ENCODE data around the gene CNTF. TPM values are rescaled to one million over a fixed set of nuclear protein-coding genes. Genes with fewer than 3 reads are reported as not detected.

Gene CNTF
- total and polyA plus RNA-seq, 2 experiments from 2014 or later: 0.24 to 1.8 TPM

DNA sequence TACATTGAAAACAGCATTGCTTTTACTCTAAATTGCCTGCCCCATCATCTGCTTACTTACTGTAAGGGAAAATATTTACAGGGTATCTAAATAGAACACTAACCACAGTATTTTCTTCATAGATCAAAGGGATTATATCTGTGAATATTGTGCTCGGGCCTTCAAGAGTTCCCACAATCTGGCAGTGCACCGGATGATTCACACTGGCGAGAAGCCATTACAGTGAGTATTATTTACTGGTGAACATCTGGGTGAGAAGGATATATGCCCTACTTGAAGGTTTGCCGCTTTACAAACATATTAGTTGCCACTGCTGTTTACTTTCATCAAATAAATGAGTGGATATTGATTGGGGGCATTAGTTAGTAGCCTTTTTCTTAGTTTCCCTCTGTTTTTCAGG is 5.9 kb upstream of the CNTF start:
- H2AFZ ChIP-seq: no peak overlapping the region
- H3K79me2 ChIP-seq (replicated peaks; ENCODE audit: insufficient read depth): no peaks in the 10 kb centered on the region; the same call in 1 of the 2 replicates
- TF ChIP-seq, protein P1, sequence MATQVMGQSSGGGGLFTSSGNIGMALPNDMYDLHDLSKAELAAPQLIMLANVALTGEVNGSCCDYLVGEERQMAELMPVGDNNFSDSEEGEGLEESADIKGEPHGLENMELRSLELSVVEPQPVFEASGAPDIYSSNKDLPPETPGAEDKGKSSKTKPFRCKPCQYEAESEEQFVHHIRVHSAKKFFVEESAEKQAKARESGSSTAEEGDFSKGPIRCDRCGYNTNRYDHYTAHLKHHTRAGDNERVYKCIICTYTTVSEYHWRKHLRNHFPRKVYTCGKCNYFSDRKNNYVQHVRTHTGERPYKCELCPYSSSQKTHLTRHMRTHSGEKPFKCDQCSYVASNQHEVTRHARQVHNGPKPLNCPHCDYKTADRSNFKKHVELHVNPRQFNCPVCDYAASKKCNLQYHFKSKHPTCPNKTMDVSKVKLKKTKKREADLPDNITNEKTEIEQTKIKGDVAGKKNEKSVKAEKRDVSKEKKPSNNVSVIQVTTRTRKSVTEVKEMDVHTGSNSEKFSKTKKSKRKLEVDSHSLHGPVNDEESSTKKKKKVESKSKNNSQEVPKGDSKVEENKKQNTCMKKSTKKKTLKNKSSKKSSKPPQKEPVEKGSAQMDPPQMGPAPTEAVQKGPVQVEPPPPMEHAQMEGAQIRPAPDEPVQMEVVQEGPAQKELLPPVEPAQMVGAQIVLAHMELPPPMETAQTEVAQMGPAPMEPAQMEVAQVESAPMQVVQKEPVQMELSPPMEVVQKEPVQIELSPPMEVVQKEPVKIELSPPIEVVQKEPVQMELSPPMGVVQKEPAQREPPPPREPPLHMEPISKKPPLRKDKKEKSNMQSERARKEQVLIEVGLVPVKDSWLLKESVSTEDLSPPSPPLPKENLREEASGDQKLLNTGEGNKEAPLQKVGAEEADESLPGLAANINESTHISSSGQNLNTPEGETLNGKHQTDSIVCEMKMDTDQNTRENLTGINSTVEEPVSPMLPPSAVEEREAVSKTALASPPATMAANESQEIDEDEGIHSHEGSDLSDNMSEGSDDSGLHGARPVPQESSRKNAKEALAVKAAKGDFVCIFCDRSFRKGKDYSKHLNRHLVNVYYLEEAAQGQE (IDR thresholded peaks at IDR 0.05; ENCODE audit: unreplicated experiment): no peak
- TF ChIP-seq, protein P2, sequence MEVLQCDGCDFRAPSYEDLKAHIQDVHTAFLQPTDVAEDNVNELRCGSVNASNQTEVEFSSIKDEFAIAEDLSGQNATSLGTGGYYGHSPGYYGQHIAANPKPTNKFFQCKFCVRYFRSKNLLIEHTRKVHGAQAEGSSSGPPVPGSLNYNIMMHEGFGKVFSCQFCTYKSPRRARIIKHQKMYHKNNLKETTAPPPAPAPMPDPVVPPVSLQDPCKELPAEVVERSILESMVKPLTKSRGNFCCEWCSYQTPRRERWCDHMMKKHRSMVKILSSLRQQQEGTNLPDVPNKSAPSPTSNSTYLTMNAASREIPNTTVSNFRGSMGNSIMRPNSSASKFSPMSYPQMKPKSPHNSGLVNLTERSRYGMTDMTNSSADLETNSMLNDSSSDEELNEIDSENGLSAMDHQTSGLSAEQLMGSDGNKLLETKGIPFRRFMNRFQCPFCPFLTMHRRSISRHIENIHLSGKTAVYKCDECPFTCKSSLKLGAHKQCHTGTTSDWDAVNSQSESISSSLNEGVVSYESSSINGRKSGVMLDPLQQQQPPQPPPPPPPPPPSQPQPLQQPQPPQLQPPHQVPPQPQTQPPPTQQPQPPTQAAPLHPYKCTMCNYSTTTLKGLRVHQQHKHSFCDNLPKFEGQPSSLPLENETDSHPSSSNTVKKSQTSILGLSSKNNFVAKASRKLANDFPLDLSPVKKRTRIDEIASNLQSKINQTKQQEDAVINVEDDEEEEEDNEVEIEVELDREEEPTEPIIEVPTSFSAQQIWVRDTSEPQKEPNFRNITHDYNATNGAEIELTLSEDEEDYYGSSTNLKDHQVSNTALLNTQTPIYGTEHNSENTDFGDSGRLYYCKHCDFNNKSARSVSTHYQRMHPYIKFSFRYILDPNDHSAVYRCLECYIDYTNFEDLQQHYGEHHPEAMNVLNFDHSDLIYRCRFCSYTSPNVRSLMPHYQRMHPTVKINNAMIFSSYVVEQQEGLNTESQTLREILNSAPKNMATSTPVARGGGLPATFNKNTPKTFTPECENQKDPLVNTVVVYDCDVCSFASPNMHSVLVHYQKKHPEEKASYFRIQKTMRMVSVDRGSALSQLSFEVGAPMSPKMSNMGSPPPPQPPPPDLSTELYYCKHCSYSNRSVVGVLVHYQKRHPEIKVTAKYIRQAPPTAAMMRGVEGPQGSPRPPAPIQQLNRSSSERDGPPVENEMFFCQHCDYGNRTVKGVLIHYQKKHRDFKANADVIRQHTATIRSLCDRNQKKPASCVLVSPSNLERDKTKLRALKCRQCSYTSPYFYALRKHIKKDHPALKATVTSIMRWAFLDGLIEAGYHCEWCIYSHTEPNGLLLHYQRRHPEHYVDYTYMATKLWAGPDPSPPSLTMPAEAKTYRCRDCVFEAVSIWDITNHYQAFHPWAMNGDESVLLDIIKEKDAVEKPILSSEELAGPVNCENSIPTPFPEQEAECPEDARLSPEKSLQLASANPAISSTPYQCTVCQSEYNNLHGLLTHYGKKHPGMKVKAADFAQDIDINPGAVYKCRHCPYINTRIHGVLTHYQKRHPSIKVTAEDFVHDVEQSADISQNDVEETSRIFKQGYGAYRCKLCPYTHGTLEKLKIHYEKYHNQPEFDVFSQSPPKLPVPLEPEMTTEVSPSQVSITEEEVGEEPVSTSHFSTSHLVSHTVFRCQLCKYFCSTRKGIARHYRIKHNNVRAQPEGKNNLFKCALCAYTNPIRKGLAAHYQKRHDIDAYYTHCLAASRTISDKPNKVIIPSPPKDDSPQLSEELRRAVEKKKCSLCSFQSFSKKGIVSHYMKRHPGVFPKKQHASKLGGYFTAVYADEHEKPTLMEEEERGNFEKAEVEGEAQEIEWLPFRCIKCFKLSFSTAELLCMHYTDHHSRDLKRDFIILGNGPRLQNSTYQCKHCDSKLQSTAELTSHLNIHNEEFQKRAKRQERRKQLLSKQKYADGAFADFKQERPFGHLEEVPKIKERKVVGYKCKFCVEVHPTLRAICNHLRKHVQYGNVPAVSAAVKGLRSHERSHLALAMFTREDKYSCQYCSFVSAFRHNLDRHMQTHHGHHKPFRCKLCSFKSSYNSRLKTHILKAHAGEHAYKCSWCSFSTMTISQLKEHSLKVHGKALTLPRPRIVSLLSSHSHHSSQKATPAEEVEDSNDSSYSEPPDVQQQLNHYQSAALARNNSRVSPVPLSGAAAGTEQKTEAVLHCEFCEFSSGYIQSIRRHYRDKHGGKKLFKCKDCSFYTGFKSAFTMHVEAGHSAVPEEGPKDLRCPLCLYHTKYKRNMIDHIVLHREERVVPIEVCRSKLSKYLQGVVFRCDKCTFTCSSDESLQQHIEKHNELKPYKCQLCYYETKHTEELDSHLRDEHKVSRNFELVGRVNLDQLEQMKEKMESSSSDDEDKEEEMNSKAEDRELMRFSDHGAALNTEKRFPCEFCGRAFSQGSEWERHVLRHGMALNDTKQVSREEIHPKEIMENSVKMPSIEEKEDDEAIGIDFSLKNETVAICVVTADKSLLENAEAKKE (CRISPR knock-in tag; IDR thresholded peaks at IDR 0.05): no peak
- TF ChIP-seq JUNB (IDR thresholded peaks at IDR 0.05; ENCODE audit: unreplicated experiment): no peak
- no peak for TF ChIP-seq EZH2phosphoT487 (IDR thresholded peaks at IDR 0.05; ENCODE audit: unreplicated experiment)
- TF ChIP-seq STAT1 (IDR thresholded peaks at IDR 0.05; ENCODE audit: unreplicated experiment): no peak
- TF ChIP-seq NANOG (IDR thresholded peaks at IDR 0.05; ENCODE audit: borderline replicate concordance): no peak
- TF ChIP-seq, protein P3, sequence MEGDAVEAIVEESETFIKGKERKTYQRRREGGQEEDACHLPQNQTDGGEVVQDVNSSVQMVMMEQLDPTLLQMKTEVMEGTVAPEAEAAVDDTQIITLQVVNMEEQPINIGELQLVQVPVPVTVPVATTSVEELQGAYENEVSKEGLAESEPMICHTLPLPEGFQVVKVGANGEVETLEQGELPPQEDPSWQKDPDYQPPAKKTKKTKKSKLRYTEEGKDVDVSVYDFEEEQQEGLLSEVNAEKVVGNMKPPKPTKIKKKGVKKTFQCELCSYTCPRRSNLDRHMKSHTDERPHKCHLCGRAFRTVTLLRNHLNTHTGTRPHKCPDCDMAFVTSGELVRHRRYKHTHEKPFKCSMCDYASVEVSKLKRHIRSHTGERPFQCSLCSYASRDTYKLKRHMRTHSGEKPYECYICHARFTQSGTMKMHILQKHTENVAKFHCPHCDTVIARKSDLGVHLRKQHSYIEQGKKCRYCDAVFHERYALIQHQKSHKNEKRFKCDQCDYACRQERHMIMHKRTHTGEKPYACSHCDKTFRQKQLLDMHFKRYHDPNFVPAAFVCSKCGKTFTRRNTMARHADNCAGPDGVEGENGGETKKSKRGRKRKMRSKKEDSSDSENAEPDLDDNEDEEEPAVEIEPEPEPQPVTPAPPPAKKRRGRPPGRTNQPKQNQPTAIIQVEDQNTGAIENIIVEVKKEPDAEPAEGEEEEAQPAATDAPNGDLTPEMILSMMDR (conservative IDR thresholded peaks at IDR 0.05; ENCODE audit: low read depth in 2 of 2): no peak
- no peak for TF ChIP-seq ZNF114 (CRISPR knock-in tag; IDR thresholded peaks at IDR 0.05)
- TF ChIP-seq POLR2AphosphoS5 (IDR thresholded peaks at IDR 0.05; ENCODE audit: low read depth): no peak
- no peak for TF ChIP-seq CREB1 (CRISPR knock-in tag; IDR thresholded peaks at IDR 0.05; ENCODE audit: low read depth)
- TF ChIP-seq, protein P4, sequence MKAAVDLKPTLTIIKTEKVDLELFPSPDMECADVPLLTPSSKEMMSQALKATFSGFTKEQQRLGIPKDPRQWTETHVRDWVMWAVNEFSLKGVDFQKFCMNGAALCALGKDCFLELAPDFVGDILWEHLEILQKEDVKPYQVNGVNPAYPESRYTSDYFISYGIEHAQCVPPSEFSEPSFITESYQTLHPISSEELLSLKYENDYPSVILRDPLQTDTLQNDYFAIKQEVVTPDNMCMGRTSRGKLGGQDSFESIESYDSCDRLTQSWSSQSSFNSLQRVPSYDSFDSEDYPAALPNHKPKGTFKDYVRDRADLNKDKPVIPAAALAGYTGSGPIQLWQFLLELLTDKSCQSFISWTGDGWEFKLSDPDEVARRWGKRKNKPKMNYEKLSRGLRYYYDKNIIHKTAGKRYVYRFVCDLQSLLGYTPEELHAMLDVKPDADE (IDR thresholded peaks at IDR 0.05): no peak
- TF ChIP-seq ZNF331 (CRISPR knock-in tag; IDR thresholded peaks at IDR 0.05; ENCODE audit: low read depth): no peak
- no peak for TF ChIP-seq EZH2 (IDR thresholded peaks at IDR 0.05; ENCODE audit: low read depth, unreplicated experiment)
- H3K4me3 ChIP-seq: no peak overlapping the region
- H4K20me1 ChIP-seq (replicated peaks; ENCODE audit: insufficient read depth): peaks cover 12% of the 10 kb centered on the region
- peaks cover 69% of the 10 kb centered on the region for H3K36me3 ChIP-seq (ENCODE audit: insufficient read depth)
- no peaks in the 10 kb centered on the region for H3K9me2 ChIP-seq (ENCODE audit: insufficient read depth)
- H3K27ac Mint-ChIP-seq: no peak overlapping the region
- no peaks in the 10 kb centered on the region for H3K9me3 Mint-ChIP-seq
- no peak overlapping the region for H3K4me2 ChIP-seq
- H3K27me3 ChIP-seq (ENCODE audit: insufficient read depth): no peaks in the 10 kb centered on the region
- no peaks in the 10 kb centered on the region for H3K4me1 ChIP-seq (ENCODE audit: insufficient read depth)
- DNase-seq (ENCODE audit: low spot score) (no peak), ATAC-seq (no peak)
- H3K27ac ChIP-seq (ENCODE audit: low read depth): no peak overlapping the region
- H3K36me3 Mint-ChIP-seq (ENCODE audit: low read depth): peaks cover 78% of the 10 kb centered on the region
- H3K27me3 Mint-ChIP-seq (ENCODE audit: insufficient read depth, low read depth, poor library complexity): no peaks in the 10 kb centered on the region
- no peak overlapping the region for H3K4me3 Mint-ChIP-seq
- H3F3A ChIP-seq (replicated peaks; ENCODE audit: low read depth): no peaks in the 10 kb centered on the region
- no peaks in the 10 kb centered on the region for H3K4me1 Mint-ChIP-seq

Measured in GM23338 (cell line).